Brain microvascular endothelial cell (primary cell): ENCODE results near the gene ARFRP1.
"Not testable (repeated sequence)": the region's sequence is repeated elsewhere in the genome, so short reads cannot be mapped to it uniquely, and the experiment has no call there.

Source experiments
- DNase-seq: peaks from one replicate; pipeline ENCODE4 v3.0.0-alpha.2; 2020
- H3K27ac ChIP-seq: fragments of 250-450 bp; sonication (Bioruptor Pico); 2 replicates; pipeline ENCODE4 v1.5.1; 2020; ENCODE audit warnings: mild to moderate bottlenecking, moderate library complexity
- H3K27me3 ChIP-seq: fragments of 250-450 bp; sonication (Bioruptor Pico); replicated peaks from 2 replicates; pipeline ENCODE4 v1.5.1; 2020; ENCODE audit warnings: mild to moderate bottlenecking
- H3K36me3 ChIP-seq: fragments of 250-450 bp; sonication (Bioruptor Pico); replicated peaks from 2 replicates; pipeline ENCODE4 v1.5.1; 2020; ENCODE audit warnings: mild to moderate bottlenecking
- H3K4me3 ChIP-seq: 2 replicates; pipeline ENCODE4 v1.5.1; 2011; ENCODE audit warnings: low read depth, mild to moderate bottlenecking, control low read depth, low read length, moderate library complexity
- CTCF ChIP-seq: IDR thresholded peaks from 2 replicates; pipeline ENCODE4 v1.5.1; 2011; ENCODE audit warnings: low read depth, mild to moderate bottlenecking, moderate library complexity, low read length, control low read depth, inconsistent platforms; ENCODE audit errors: missing control alignments
- in situ Hi-C: cut with HindIII; loops from 2 replicates; pipeline ENCODE4 v1.10.0; 2017; ENCODE audit warnings: low sequenced_read_pairs, low pct_ligation_motif_present

ARFRP1 gene

GRCh38 chr20:63734111-63734945 lies 26.6 kb upstream of the ARFRP1 start:
- no peak overlapping the region for H3K4me3 ChIP-seq
- H3K27me3 ChIP-seq, result no peaks in the 10 kb centered on the region
- no peak for DNase-seq
- H3K36me3 ChIP-seq, result peaks cover 28% of the 10 kb centered on the region
- in situ Hi-C loops, result no loop called here
- no peak for TF ChIP-seq CTCF
- no peak overlapping the region for H3K27ac ChIP-seq

GRCh38 chr20:63733579-63734081 lies 25.9 kb upstream of the ARFRP1 start:
- Histone ChIP-seq H3K4me3 (no peak overlapping the region), H3K27me3 (no peaks in the 10 kb centered on the region), H3K27ac (no peak overlapping the region), H3K36me3 (peaks cover 28% of the 10 kb centered on the region)
- no peak for TF ChIP-seq CTCF
- no peak for DNase-seq
- in situ Hi-C loops, result no loop called here

- in situ Hi-C loops, result no loop called here
- Histone ChIP-seq H3K27me3 (no peaks in the 10 kb centered on the region), H3K4me3 (no peak overlapping the region), H3K36me3 (peaks cover 28% of the 10 kb centered on the region), H3K27ac (no peak overlapping the region)
- no peak for DNase-seq
- no peak for TF ChIP-seq CTCF
Observed at GRCh38 chr20:63733117-63733516, 25.3 kb upstream of the ARFRP1 start.

- no peaks in the 10 kb centered on the region for H3K27me3 ChIP-seq
- peaks cover 28% of the 10 kb centered on the region for H3K36me3 ChIP-seq
- no peak overlapping the region for H3K27ac ChIP-seq
- no peak for DNase-seq
- no peak for TF ChIP-seq CTCF
- H3K4me3 ChIP-seq, result no peak overlapping the region
- in situ Hi-C loops, result no loop called here
Observed at GRCh38 chr20:63732118-63733095, 24.6 kb upstream of the ARFRP1 start.

GRCh38 chr20:63731410-63731809 lies 23.6 kb upstream of the ARFRP1 start:
- no peak for DNase-seq
- H3K27ac ChIP-seq, result no peak overlapping the region
- in situ Hi-C loops, result no loop called here
- H3K36me3 ChIP-seq, result peaks cover 28% of the 10 kb centered on the region
- no peaks in the 10 kb centered on the region for H3K27me3 ChIP-seq
- no peak for TF ChIP-seq CTCF
- H3K4me3 ChIP-seq, result no peak overlapping the region

GRCh38 chr20:63730189-63730733 lies 22.5 kb upstream of the ARFRP1 start:
- in situ Hi-C loops, H3K27me3 ChIP-seq, H3K27ac ChIP-seq, DNase-seq, H3K4me3 ChIP-seq: not testable (repeated sequence)
- peaks cover 21% of the 10 kb centered on the region for H3K36me3 ChIP-seq

- H3K36me3 ChIP-seq, result peaks cover 12% of the 10 kb centered on the region
- H3K27me3 ChIP-seq, H3K4me3 ChIP-seq, DNase-seq, H3K27ac ChIP-seq, in situ Hi-C loops: not testable (repeated sequence)
Observed at GRCh38 chr20:63722967-63723622, 15.3 kb upstream of the ARFRP1 start.
